ENCODE results near the gene PDXDC1.
"Not testable (repeated sequence)": the region's sequence is repeated elsewhere in the genome, so short reads cannot be mapped to it uniquely, and the experiment has no call there.

The PDXDC1 gene

DNA sequence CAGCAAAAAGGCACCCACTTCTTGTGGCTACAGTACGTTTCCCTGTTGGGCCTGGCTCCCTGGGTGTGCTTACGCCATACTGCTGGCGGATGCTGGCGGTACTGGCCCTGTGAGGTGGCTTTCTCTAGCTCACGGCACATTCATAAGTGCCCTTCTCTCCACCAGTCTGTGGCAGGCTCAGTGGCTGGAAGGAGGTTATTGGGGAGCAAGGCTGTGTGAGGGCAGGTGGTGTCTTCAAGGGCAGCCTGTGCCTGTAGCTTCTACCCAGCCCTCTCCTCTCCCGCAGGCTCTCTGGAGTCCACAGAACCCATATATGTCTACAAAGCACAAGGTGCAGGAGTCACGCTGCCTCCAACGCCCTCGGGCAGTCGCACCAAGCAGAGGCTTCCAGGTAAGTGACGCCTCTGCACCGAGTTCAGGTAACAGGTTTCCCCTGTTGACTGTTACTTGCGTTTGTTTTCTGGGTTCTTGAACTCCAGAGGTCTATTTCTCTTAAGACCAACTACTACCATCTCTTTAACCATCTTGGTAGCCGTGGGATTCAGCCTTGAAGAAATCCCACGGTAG is 60.4 kb downstream of the PDXDC1 start:
- DNase-seq (ENCODE audit: low read depth in 2 of 2) = no peak

DNA sequence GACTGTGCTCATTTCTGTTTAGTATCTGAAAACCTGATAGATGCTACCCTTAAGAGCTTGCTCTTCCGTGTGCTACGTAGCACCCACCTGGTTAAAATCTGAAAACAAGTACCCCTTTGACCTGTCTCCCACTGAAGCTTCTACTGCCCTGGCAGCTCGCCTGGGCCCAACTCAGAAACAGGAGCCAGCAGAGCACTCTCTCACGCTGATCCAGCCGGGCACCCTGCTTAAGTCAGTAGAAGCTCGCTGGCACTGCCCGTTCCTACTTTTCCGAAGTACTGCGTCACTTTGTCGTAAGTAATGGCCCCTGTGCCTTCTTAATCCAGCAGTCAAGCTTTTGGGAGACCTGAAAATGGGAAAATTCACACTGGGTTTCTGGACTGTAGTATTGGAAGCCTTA is 62.2 kb downstream of the PDXDC1 start:
- no peak for DNase-seq (ENCODE audit: low read depth in 2 of 2)

DNA sequence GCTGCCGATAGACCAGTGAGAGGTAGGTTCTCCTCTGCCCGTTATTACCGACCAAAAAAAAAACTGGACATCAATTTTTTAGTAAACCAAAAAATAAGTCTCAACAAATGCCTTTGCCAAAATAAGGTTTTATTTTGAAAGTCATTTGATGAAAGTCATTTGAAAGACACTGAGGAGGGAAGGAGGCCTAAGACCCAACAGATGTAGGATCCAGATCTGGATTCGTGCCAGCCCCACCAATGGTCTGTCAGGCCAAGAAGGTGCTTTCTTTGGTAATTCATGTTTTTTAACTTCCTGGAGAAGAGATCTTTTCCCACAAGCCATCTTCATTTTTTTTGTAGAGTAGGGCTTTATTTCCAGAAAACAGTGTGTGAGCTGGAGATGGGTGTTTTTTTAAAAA is 62.9 kb downstream of the PDXDC1 start:
- no peak for DNase-seq (ENCODE audit: low read depth in 2 of 2)

DNA sequence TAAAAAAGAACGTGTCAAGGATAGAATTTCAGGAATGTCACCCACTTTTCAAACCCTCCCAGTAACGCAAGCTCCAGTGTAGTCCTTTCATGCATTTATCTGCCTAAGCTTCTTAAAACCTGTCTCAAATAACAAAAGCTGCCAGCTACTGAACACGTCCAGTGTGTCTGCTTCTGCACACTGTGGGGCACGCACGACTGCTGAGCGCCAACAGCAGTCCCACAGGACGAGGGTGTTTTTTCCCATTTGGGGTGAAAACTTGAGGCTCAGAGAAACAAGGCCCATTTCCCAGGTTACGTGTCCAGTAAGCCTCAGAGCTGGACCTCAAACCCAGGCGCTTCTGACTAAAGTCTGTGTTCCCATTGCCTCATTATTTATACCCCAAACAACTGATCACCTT is 63.9 kb downstream of the PDXDC1 start:
- no peak for DNase-seq (ENCODE audit: low read depth in 2 of 2)

DNA sequence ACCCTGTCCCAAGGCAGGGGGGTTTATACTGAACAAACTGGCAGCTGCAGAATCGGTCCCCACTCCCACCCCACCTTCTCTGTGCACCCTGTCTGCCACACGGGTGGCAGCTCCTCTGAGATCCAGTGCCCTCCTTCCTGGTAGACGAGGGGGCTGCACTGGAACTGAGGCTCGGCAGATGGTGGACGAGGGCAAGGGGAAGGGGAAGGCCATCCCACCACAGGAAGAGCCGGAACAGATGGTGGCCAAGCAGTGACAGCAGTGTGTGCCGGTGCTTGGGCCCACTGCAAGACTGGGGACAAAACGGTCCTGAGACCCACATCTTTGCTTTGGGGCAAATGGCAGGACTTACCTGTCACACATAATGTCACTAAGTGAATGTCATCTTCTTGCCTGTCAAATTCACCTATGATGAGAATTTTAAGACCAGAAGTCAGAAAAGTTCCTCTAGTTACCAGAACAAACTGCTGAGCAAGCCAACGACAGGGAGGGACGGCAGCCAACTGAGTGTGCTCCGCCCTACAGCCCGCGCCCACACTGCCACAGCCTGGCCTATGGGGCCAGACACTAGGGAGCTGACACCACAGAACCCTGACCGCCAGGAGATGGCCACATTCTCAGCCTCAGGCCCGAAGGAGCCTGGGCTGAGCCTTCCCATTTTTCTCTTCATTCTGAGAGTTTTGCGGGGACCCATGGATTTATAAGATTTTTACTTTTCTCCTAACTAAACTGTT is 66.6 kb downstream of the PDXDC1 start:
- DNase-seq (ENCODE audit: low read depth in 2 of 2) = no peak

DNA sequence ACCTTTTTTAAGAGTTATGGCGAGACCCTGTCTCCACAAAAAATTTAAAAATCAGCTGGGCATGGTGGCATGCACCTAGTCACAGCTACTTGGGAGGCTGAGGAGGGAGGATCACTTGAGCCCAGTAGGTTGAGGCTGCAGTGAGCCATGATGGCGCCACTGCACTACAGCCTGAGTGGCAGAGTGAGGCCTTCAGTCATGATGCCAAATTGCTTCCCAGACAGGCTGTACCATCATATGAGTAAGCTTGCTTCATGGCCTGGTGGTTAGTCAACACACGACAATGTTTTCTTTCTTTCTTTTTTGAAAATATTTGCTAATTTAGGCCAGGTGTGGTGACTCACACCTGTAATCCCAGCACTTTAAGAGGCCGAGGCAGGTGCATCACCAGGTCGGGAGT is 68.5 kb downstream of the PDXDC1 start:
- no peak for DNase-seq (ENCODE audit: low read depth in 2 of 2)

DNA sequence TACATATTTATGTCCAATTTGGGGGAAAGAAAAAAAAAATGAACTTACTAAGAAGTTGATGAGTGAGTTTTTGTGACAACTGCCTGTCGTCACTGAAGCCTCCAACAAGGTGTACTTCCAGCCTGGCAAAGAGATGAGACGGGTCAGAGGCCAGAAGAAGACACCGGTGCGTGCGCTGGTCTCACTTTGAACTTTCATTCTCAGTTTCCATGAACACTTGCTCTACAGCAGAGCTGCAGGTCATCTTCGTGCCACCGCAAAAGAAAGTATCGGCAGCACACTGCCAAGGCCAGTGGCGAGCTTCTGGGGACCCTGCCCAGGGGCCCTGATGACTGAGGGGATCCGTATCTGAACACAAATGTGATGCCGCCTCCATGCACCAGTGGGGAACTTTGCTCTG is 69.5 kb downstream of the PDXDC1 start:
- DNase-seq (ENCODE audit: low read depth in 2 of 2) = no peak

DNA sequence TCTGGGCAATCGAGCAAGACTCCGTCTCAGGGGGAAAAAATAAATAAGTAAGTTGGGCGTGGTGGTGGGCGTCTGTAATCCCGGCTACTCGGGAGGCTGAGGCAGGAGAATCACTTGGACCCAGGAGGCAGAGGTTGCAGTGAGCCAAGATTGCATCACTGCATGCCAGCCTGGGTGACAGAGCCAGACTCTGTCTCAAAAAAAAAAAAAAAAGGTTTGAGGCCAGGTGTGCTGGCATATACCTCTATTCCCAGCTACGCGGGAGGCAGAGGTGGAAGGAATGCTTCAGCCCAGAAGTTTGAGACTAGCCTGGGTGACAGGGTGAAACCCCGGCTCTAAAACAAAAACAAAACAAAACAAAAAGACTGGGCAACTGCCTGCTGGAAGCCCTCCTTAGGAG is 70.4 kb downstream of the PDXDC1 start:
- DNase-seq (ENCODE audit: low read depth in 2 of 2) = not testable (repeated sequence)

DNA sequence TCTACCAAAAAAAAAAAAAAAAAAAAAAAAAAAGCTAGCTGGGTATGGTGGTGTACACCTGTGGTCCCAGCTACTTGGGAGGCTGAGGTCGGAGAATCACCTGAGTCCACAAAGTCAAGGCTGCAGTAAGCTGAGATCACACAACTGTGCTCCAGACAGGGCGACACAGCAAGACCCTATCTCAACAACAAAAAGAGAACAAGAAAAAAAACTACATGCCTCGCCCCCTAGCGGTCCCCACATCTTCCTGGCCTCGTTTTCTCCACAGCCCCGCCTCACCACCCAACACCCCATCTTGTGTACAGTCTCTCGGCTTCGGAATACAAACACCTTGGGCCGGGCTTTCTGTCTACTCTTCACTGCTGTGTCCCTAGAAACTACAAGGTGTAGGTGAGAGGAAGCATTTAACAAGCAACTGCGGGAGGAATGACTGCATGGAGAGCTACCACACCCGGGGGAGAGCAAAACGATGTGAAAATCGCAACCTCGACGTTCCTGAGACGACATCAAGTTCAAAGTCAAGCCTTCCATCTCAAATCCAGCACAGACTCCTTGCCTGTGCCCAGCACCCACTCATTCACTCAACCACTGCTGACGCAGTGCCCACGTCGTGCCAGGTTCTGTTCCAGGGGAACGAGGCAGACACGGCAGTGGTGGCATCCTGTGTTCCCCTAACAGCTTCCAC is 72.0 kb downstream of the PDXDC1 start:
- DNase-seq (ENCODE audit: low read depth in 2 of 2) = no peak

DNA sequence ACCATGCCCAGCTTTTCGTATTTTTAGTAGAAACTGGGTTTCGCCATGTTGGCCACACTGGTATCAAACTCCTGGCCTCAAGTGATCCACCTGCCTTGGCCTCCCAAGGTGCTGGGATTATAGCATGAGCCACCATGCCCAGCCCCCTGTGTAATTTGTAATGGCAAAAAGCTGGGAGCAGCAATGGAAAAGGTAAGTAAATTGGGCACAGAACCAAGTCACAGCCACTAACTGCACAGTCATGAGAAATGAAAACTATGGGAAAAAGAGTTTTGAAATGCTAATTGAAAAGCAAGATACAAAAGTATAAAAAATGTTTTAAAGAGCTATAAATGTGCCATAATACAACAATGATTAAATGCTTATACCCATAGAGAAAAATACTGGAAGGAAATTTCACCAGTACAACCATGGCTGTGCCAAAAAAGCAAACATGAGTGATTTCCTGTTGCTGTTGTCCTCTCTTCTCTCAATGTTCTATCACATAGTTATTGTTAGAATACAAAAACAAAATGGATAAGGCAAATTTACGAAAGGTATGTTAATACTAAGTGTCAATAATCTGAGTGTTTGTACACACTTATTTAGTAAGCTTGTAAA is 74.9 kb downstream of the PDXDC1 start:
- DNase-seq (ENCODE audit: low read depth in 2 of 2) = no peak

DNA sequence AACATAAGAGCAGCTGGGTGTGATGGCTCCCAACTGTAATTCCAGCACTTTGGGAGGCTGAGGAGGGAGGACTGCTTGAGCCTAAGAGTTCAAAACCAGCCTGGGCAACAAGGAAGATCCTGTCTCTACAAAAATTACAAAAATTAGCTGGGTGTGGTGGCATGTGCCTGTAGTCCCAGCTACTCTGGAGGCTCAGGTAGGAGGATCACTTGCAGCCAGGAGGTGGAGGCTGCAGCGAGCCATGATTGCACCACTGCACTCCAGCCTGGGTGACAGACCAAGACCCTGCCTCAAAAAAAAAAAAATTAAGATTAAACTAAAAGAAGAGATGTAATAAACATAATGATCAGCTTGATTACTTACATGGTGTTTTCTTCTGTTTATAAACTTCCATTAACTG is 75.6 kb downstream of the PDXDC1 start:
- not testable (repeated sequence) for DNase-seq (ENCODE audit: low read depth in 2 of 2)

DNA sequence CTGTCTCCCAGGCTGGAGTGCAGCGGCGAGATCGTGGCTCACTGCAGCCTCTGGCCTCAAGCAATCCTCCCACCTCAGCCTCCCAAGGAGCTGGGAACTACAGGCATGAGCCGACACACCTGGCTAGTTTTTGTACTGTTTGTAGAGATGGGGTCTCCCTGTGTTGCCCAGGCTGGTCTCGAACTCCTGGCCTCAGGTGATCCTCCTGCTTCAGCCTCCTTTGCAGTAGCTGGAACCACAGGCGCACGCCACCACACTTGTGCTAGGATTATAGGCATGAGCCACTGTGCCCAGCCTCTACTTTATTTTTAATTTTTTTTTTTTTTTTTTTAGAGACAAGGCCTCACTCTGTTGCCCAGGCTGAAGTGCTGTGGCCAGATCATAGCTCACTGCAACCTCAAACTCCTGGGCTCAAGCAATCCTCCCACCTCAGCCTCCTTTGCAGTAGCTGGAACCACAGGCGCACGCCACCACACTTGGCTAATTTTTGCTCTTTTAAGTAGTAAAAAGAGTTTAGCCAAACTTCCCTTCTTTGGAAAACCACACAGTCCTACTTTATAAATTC is 76.6 kb downstream of the PDXDC1 start:
- no peak for DNase-seq (ENCODE audit: low read depth in 2 of 2)

DNA sequence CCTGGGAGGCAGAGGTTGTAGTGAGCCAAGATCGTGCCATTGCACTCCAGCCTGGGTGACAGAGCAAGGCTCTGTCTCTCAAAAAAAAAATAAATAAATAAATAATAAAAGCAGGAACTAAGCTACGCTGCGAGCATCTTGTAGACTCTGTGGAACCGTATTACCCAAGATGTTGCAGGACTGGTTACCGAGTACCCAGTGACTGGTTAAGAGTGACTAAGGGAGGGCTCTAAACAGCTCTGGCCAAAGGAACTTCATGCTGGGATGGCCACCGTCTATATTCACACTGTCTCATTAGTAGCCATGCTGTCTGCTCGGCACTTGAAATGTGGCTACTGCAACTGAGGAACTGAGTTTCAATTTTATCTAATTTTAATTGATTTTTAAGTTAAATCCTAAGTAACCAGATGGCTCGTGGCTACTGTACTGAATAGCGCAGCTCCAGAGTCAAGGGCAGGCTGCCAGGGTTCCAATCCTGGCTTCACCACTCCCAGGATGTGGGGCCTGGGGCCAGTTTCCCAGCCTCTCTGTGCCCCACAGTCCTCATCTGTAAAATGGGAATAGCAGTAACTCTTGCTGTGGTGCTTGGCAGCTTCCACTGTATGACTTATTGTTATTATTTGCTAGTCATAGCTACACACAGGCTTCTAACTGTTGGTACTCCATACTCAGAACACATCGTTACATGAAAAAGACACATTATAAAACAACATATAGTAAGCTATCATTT is 78.1 kb downstream of the PDXDC1 start:
- DNase-seq (ENCODE audit: low read depth in 2 of 2) = no peak

DNA sequence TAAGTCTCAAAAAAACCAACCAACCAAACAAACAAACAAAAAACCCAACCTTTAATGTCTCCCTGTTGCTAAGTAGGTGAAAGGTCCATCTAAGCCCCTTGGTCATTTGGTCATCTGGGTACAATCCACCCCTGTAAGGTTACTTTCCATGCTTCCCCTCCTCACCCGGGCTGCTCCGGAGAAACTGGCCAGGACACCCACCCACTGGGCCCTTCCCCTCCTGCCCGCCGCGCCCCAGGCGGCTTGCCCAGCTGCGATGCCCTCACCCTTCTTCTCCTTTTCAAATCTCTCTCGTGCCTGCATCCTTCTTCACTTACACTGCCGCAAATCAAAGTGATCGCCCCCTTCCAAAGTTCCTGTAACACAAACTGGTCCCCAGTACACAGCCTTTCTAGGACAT is 79.1 kb downstream of the PDXDC1 start:
- no peak for DNase-seq (ENCODE audit: low read depth in 2 of 2)

DNA sequence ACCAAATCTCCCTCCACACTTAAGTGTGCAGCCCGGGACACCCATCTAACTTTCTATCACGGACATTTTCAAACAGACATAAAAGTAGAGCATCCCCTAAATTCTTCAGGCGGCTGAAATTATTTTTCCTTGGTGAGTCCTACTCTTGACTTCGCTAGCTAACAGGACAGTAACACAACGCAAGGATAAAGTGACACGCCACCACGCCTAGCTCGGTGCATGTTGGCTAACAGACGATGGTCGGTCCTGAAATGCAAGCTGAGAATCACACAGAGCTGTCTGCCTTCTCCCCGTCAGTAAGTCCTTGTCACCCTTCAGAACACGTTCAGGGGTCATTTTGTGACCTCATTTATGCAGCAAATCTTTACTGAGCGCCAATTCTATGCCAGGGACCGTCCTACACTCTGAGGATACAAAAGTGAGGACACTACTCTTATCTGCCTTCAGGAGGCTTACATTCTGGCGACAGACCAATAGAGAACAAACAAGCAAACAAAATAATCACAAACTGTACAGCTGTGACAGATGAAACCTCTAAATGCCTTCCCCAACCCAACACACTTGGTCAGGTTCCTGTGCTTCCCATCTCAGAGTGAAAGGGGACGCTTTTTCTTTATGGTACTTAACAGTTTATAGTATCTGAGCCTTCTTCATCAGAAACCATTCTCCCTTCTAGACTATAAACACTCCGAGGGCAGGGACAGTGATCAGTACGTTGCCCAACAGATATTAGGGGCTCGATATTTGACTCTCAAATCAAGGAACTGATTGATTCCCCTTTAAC is 79.7 kb downstream of the PDXDC1 start:
- DNase-seq (ENCODE audit: low read depth in 2 of 2) = no peak

DNA sequence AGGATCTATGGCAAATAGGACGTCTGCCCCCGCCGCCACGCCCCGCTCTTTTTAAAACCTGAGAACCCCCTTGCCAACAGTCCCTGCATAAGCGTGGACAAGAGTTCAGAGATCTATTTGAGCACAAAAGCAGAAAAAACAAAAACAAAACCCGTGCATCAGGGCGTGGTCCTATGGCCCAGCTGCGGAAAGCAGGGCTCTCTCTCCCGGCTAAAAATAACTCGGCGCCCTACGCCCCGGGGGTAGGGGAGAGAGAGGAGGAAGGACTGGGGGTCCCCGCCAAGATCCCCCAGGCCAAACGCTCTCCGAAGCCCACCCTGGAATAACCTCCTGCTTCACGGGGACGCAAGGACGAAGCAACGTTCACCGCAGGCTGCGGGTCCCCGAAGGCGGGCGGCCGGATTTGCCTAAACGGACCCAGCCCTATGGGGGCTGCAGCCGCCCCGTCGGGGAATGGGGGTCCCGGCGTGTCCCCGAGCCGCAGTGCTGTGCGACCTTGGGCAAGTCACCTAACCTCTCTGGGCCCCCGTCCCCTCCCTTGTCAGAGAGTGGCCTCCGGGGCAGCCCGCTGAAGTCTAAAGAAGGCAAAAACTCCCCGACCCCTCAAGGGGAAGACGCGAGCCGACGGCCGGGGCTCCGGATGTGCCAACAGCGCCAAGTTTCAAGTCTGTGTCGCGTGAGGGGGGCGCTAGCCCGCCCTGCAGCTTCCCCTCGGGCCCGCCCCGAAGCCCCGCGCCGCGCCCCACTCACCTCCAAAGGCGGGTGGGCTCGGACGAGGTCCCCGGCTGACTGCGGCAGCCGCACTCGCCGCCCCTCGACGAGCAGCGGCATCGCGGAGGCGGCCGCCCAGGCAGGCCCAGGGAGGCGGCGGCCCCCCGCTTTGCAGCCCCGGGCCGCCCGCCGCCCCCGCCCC is 80.6 kb downstream of the PDXDC1 start:
- DNase-seq (ENCODE audit: low read depth in 2 of 2) = peak in 1 of 2 experiments; percentile 3

DNA sequence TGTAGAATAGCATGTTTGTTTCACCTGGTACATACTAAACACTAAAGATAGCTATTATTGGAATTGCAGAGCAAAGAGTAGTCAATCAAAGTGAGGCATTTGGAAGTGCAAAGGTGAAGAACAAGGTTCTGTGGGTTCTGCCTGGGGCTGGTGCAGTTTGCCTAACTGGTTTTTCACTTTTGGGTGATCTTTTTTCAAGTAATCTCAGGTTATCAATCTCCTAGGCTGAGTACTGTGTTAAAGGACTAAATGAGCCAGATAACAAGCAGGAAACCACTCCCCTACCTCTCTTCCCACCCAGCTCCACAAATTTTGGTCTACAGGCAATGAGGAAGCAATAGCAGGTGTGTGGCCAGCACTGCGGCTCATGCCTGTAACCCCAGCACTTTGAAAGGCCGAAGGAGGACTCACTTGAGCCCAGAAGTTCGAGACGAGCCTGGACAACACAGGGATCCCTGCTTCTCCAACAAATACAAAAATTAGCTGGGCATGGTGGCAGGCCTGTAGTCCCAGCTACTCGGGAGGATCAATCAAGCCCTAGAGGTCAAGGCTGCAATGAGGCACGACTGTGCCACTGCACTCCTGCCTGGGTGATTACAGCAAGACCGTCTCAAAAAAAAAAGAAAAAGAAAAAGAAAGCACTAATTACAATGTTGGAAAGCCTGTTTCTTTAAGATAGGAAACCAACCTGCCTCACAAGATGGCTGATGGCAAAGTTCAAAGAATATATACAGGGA is 83.0 kb downstream of the PDXDC1 start:
- no peak for DNase-seq (ENCODE audit: low read depth in 2 of 2)

DNA sequence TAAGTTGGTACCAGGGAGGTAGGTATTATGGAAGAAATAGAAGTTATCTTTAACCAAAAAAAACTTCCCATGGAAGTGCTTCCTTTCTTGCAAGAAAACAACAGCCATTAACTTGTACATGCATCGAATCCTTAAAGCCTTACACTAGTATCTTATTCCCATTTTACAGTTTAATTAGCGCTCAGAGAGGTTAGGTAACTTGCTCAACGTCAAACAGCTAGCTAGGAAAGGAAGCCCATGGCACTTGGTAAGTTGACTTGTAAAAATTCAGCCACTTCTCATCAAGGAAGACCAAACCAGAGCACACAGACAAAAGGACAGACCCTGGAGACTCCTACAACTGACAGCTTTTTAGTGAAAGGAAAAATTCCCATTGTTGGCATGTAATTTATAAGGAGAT is 84.5 kb downstream of the PDXDC1 start:
- DNase-seq (ENCODE audit: low read depth in 2 of 2) = no peak

DNA sequence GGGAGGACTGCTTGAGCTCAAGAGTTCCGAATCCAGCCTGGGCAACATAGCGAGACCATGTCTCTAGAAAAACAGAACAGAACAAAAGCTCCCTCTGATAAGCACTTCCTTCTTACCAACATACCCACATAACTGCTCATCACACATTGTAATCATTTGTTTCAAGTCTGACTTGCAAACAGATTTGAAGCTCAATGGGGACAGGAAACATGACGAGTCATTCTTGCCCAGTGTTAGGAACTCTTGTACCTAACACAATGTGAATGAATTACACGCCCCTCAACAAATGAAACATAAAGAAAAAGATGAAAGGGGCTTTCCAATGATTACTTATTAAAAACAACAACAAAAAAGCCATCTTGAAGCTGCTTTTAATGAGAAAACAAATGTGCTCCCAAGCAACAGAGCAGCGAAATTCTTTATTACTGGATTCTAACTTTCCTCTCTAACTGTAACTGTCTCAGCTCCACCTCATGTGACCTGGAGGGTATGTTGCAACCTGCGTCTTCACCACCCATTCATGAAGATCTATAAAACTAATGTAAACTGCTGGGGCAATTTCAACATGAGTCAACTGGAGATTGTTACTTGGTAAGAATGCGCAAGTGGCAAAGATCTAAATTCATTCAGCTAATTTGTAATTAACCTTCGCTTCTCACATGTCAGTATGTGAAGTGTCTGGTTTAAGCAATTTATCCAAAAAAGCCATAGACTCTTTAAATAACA is 87.4 kb downstream of the PDXDC1 start:
- not testable (repeated sequence) for DNase-seq (ENCODE audit: low read depth in 2 of 2)

Data from fibroblast of skin of left biceps (primary cell).